ENCODE data around the gene SFRP2. TPM values are rescaled to one million over a fixed set of nuclear protein-coding genes. Genes with fewer than 3 reads are reported as not detected.

SFRP2 gene
- total RNA-seq, 1 experiment from 2014 or later, result not detected

DNA sequence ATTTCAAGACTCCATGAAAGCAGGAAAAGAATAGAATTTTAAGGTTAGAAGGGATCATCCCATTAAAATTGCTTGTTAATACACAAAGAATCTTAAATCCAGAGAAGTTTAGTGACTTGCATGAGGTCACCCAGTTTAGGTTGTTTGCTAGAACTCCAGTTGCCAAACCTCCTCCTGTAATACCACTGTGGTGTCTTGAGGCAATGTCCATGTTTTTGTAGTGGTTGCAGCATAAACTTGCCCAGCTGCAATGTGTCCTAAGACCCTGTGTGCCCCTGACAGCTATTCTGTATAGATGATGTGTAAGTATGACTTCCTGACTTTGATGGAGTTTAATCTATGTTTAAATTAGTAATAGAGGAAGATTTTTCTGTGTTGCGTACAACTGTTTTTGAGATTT, 6.3 kb downstream of the SFRP2 start:
- H3K9me3 ChIP-seq, result no peaks in the 10 kb centered on the region
- intact Hi-C loops (cut with micrococcal nuclease; ENCODE audit: unreplicated experiment), result no loop called here
- H3K4me3 Mint-ChIP-seq (ENCODE audit: unreplicated experiment), result no peak overlapping the region
- H3K9me3 Mint-ChIP-seq (ENCODE audit: unreplicated experiment), result no peaks in the 10 kb centered on the region
- H3K36me3 ChIP-seq (ENCODE audit: control insufficient read depth, insufficient read depth, low read length), result no peaks in the 10 kb centered on the region
- DNase-seq, result no peak
- peaks cover 5% of the 10 kb centered on the region for H3K27me3 Mint-ChIP-seq (ENCODE audit: insufficient read depth, unreplicated experiment)
- no peaks in the 10 kb centered on the region for H3K36me3 Mint-ChIP-seq (ENCODE audit: insufficient read depth, unreplicated experiment)
- POLR2A ChIA-PET, result no interaction called here
- H3K27ac Mint-ChIP-seq (ENCODE audit: unreplicated experiment), result no peak overlapping the region
- no peaks in the 10 kb centered on the region for H3K27me3 ChIP-seq (replicated peaks; ENCODE audit: control insufficient read depth, insufficient read depth, low read length)
- CTCF ChIA-PET, result no interaction called here
- H3K4me1 ChIP-seq, result no peaks in the 10 kb centered on the region
- no TSS peak for BruUV-seq (replicated peaks)
- no peak overlapping the region for H3K4me3 ChIP-seq (ENCODE audit: low read depth, low read length)
- H3K4me1 Mint-ChIP-seq (ENCODE audit: low read depth, unreplicated experiment), result no peaks in the 10 kb centered on the region
- TF ChIP-seq, protein P1, sequence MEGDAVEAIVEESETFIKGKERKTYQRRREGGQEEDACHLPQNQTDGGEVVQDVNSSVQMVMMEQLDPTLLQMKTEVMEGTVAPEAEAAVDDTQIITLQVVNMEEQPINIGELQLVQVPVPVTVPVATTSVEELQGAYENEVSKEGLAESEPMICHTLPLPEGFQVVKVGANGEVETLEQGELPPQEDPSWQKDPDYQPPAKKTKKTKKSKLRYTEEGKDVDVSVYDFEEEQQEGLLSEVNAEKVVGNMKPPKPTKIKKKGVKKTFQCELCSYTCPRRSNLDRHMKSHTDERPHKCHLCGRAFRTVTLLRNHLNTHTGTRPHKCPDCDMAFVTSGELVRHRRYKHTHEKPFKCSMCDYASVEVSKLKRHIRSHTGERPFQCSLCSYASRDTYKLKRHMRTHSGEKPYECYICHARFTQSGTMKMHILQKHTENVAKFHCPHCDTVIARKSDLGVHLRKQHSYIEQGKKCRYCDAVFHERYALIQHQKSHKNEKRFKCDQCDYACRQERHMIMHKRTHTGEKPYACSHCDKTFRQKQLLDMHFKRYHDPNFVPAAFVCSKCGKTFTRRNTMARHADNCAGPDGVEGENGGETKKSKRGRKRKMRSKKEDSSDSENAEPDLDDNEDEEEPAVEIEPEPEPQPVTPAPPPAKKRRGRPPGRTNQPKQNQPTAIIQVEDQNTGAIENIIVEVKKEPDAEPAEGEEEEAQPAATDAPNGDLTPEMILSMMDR (IDR thresholded peaks at IDR 0.05; ENCODE audit: insufficient read depth in 1 of 2, low read depth in 1 of 2, low read length in 1 of 2, severe bottlenecking in 1 of 2, unreplicated experiment in 1 of 2), result no peak

DNA sequence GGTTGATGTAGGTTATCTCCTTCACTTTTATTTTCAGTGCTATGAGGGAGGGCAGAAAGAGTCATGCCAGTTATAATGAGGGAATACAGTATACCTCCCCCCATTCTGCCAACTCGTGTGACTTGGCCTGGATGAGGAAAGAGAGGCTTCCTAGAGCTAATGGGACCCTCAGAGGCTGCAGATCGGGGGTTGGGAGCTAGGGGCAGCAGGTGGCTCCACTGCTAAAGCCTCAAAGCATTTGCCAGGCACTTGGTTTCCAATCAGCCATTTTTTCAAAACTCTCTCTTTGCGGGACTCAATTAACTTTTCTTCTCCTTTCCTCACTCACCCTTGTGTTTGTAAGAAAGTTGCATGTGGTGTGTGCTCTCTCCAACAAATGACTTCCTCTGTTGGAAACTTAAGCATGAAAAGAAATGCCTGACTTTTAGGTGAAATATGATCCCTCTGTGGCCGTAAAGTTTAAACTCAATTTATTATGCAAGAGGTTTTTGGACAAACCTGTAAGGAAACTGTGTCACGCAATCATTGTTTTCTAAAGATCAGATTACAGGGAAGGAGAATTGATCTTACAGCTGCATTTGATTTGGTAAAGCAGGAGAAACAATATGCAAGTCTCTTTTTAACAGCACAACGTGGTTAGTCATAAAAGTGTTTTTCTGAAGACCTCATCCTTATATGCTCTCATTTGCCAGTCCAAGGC, 7.0 kb downstream of the SFRP2 start:
- no peak overlapping the region for H3K27ac Mint-ChIP-seq (ENCODE audit: unreplicated experiment)
- no TSS peak for BruUV-seq (replicated peaks)
- intact Hi-C loops (cut with micrococcal nuclease; ENCODE audit: unreplicated experiment), result no loop called here
- H3K4me1 Mint-ChIP-seq (ENCODE audit: low read depth, unreplicated experiment), result no peaks in the 10 kb centered on the region
- ChIA-PET POLR2A (no interaction called here), CTCF (no interaction called here)
- H3K27me3 ChIP-seq (replicated peaks; ENCODE audit: control insufficient read depth, insufficient read depth, low read length), result no peaks in the 10 kb centered on the region
- TF ChIP-seq, protein P1 (IDR thresholded peaks at IDR 0.05; ENCODE audit: insufficient read depth in 1 of 2, low read depth in 1 of 2, low read length in 1 of 2, severe bottlenecking in 1 of 2, unreplicated experiment in 1 of 2), result no peak
- no peaks in the 10 kb centered on the region for H3K9me3 ChIP-seq
- no peak overlapping the region for H3K4me3 ChIP-seq (ENCODE audit: low read depth, low read length)
- no peaks in the 10 kb centered on the region for H3K36me3 Mint-ChIP-seq (ENCODE audit: insufficient read depth, unreplicated experiment)
- no peak overlapping the region for H3K4me3 Mint-ChIP-seq (ENCODE audit: unreplicated experiment)
- no peaks in the 10 kb centered on the region for H3K36me3 ChIP-seq (ENCODE audit: control insufficient read depth, insufficient read depth, low read length)
- no peaks in the 10 kb centered on the region for H3K4me1 ChIP-seq
- peaks cover 3% of the 10 kb centered on the region for H3K27me3 Mint-ChIP-seq (ENCODE audit: insufficient read depth, unreplicated experiment)
- no peaks in the 10 kb centered on the region for H3K9me3 Mint-ChIP-seq (ENCODE audit: unreplicated experiment)
- DNase-seq, result no peak

DNA sequence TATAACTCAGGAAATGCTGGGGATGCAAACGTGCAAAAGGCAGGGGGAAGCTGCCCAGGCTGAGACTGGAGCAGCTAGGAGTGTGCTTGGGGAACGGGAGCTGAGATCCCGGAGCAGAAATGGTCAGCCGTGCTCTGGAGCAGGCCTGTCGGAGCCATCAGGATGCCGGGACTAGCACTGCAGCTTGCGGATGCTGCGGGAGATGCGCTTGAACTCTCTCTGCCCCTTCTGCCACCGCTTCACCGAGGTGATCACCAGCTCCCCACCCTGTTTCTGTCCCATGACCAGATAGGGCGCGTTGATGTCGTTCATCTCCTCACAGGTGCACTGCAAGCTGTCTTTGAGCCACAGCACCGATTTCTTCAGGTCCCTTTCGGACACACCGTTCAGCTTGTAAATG, 7.6 kb downstream of the SFRP2 start:
- H3K9me3 Mint-ChIP-seq (ENCODE audit: unreplicated experiment), result no peaks in the 10 kb centered on the region
- Histone ChIP-seq H3K4me1 (no peaks in the 10 kb centered on the region), H3K4me3 (ENCODE audit: low read depth, low read length) (no peak overlapping the region), H3K9me3 (no peaks in the 10 kb centered on the region), H3K27me3 (replicated peaks; ENCODE audit: control insufficient read depth, insufficient read depth, low read length) (no peaks in the 10 kb centered on the region), H3K36me3 (ENCODE audit: control insufficient read depth, insufficient read depth, low read length) (no peaks in the 10 kb centered on the region)
- no peak overlapping the region for H3K27ac Mint-ChIP-seq (ENCODE audit: unreplicated experiment)
- intact Hi-C loops (cut with micrococcal nuclease; ENCODE audit: unreplicated experiment), result no loop called here
- H3K4me1 Mint-ChIP-seq (ENCODE audit: low read depth, unreplicated experiment), result no peaks in the 10 kb centered on the region
- peaks cover 3% of the 10 kb centered on the region for H3K27me3 Mint-ChIP-seq (ENCODE audit: insufficient read depth, unreplicated experiment)
- ChIA-PET CTCF (no interaction called here), POLR2A (no interaction called here)
- TF ChIP-seq, protein P1 (IDR thresholded peaks at IDR 0.05; ENCODE audit: insufficient read depth in 1 of 2, low read depth in 1 of 2, low read length in 1 of 2, severe bottlenecking in 1 of 2, unreplicated experiment in 1 of 2), result no peak
- H3K36me3 Mint-ChIP-seq (ENCODE audit: insufficient read depth, unreplicated experiment), result no peaks in the 10 kb centered on the region
- H3K4me3 Mint-ChIP-seq (ENCODE audit: unreplicated experiment), result no peak overlapping the region
- DNase-seq, result no peak
- BruUV-seq (replicated peaks), result no TSS peak

All from Caco-2 (cell line).